ENCODE results near the gene CAMTA1. TPM values are rescaled to one million over a fixed set of nuclear protein-coding genes. Genes with fewer than 3 reads are reported as not detected.

The CAMTA1 gene
- total RNA-seq, 1 donor from 2014 or later: 43.1 TPM

- intact Hi-C loops (cut with micrococcal nuclease): no loop called here
Measured at GRCh38 chr1:7331926-7332535, 546.8 kb downstream of the CAMTA1 start.

- intact Hi-C loops (cut with micrococcal nuclease): no loop called here
Measured at GRCh38 chr1:7333094-7333493, 547.8 kb downstream of the CAMTA1 start.

- intact Hi-C loops (cut with micrococcal nuclease): no loop called here
Measured at GRCh38 chr1:7333620-7334019, 548.4 kb downstream of the CAMTA1 start.

- intact Hi-C loops (cut with micrococcal nuclease): no loop called here
Measured at GRCh38 chr1:7334475-7335035, 549.3 kb downstream of the CAMTA1 start.

- intact Hi-C loops (cut with micrococcal nuclease): no loop called here
Measured at GRCh38 chr1:7335224-7335879, 550.1 kb downstream of the CAMTA1 start.

- intact Hi-C loops (cut with micrococcal nuclease): no loop called here
Measured at GRCh38 chr1:7338439-7338838, 553.2 kb downstream of the CAMTA1 start.

GRCh38 chr1:7339014-7339413 is 553.8 kb downstream of the CAMTA1 start:
- intact Hi-C loops (cut with micrococcal nuclease): no loop called here

GRCh38 chr1:7339953-7340352 is 554.7 kb downstream of the CAMTA1 start:
- intact Hi-C loops (cut with micrococcal nuclease): no loop called here

- intact Hi-C loops (cut with micrococcal nuclease): no loop called here
Measured at GRCh38 chr1:7341145-7341905, 556.1 kb downstream of the CAMTA1 start.

- intact Hi-C loops (cut with micrococcal nuclease): no loop called here
Measured at GRCh38 chr1:7343882-7344281, 558.6 kb downstream of the CAMTA1 start.

- intact Hi-C loops (cut with micrococcal nuclease): no loop called here
Measured at GRCh38 chr1:7344299-7344698, 559.0 kb downstream of the CAMTA1 start.

- intact Hi-C loops (cut with micrococcal nuclease): no loop called here
Measured at GRCh38 chr1:7345516-7345915, 560.3 kb downstream of the CAMTA1 start.

GRCh38 chr1:7346070-7346596 is 560.9 kb downstream of the CAMTA1 start:
- intact Hi-C loops (cut with micrococcal nuclease): no loop called here

- intact Hi-C loops (cut with micrococcal nuclease): no loop called here
Measured at GRCh38 chr1:7346600-7347570, 561.6 kb downstream of the CAMTA1 start.

- intact Hi-C loops (cut with micrococcal nuclease): no loop called here
Measured at GRCh38 chr1:7348073-7348472, 562.8 kb downstream of the CAMTA1 start.

- intact Hi-C loops (cut with micrococcal nuclease): no loop called here
Measured at GRCh38 chr1:7348580-7348979, 563.3 kb downstream of the CAMTA1 start.

- intact Hi-C loops (cut with micrococcal nuclease): no loop called here
Measured at GRCh38 chr1:7350804-7351203, 565.5 kb downstream of the CAMTA1 start.

GRCh38 chr1:7351649-7352048 is 566.4 kb downstream of the CAMTA1 start:
- intact Hi-C loops (cut with micrococcal nuclease): no loop called here

- intact Hi-C loops (cut with micrococcal nuclease): no loop called here
Measured at GRCh38 chr1:7352364-7352763, 567.1 kb downstream of the CAMTA1 start.

GRCh38 chr1:7352974-7353373 is 567.7 kb downstream of the CAMTA1 start:
- intact Hi-C loops (cut with micrococcal nuclease): no loop called here

- intact Hi-C loops (cut with micrococcal nuclease): no loop called here
Measured at GRCh38 chr1:7355646-7356045, 570.4 kb downstream of the CAMTA1 start.
